Ovary (tissue), 9 donors: ENCODE results near the gene SH3GL1. TPM values are rescaled to one million over a fixed set of nuclear protein-coding genes. Genes with fewer than 3 reads are reported as not detected.

Experiments used
- DNase-seq, 5 donors: peaks; one replicate each; pipeline ENCODE4 v3.0.0-alpha.2; 2019 to 2020
- H3K27ac ChIP-seq, 2 donors: fragments of 200-600 bp; one replicate each; pipeline versions ENCODE4 v1.5.1 to v1.8.0; 2019 to 2022
- H3K27me3 ChIP-seq: fragments of 200-600 bp; one replicate; pipeline ENCODE4 v1.8.0; 2022
- H3K36me3 ChIP-seq: fragments of 200-600 bp; sonication (generic); one replicate; pipeline ENCODE4 v1.5.1; 2019
- H3K4me1 ChIP-seq: one replicate; pipeline ENCODE4 v1.8.1; 2013; ENCODE audit warnings: mild to moderate bottlenecking, moderate library complexity; ENCODE audit not compliant: insufficient read depth
- H3K4me3 ChIP-seq: fragments of 200-600 bp; sonication (generic); one replicate; pipeline ENCODE4 v1.5.1; 2017
- H3K9me3 ChIP-seq, 2 donors: fragments of 200-600 bp in 1 of 2; sonication (generic) in 1 of 2; one replicate each; pipeline versions ENCODE4 v1.5.1 to v1.8.1; 2013 to 2019; ENCODE audit warnings: mild to moderate bottlenecking in 1 of 2, moderate library complexity in 1 of 2
- CTCF ChIP-seq, 3 donors: fragments of 450-650 bp in 2 of 3; fragments of 200-600 bp in 1 of 3; IDR thresholded peaks; one replicate each; pipeline versions ENCODE4 v1.5.1 to v1.8.0; 2016 to 2022; ENCODE audit warnings: antibody characterized with exemption in 3 of 3, mild to moderate bottlenecking in 1 of 3
- EP300 ChIP-seq: sonication (generic); formaldehyde crosslinking; IDR thresholded peaks from one replicate; pipeline ENCODE4 v1.6.1; 2017; ENCODE audit warnings: antibody characterized with exemption
- POLR2A ChIP-seq: fragments of 450-650 bp; IDR thresholded peaks from one replicate; pipeline ENCODE4 v1.6.1; 2017; ENCODE audit warnings: antibody characterized with exemption, mild to moderate bottlenecking, moderate library complexity
- WGBS, 3 donors: extraction: QIAGEN DNeasy Blood & Tissue Kit in 1 of 3; methylation state at CpG; one replicate each; pipeline versions ENCODE4 v1.1.5 to v1.1.7; 2013 to 2017; 5-methylcytosine and 5-hydroxymethylcytosine counted together
- intact Hi-C, 4 donors: fragments of 100-400 bp; cut with DNase I; formaldehyde crosslinking; loops; one replicate each; pipeline versions ENCODE4 v1.11.0 to v1.15.1; 2022 to 2023
- polyA plus RNA-seq, 2 donors: library from polyadenylated mRNA; stranded (reverse); fragments of 200-250 nt in 1 of 2; fragments of 350-450 nt in 1 of 2; fragmentation: Illumina TruSeq in 1 of 2; extraction: RNeasy Lipid Tissue Mini Kit (QIAGEN cat#74804) in 1 of 2; gene quantifications; one replicate each; pipeline ENCODE4 v1.2.3, GENCODE V29; 2013 to 2014
- total RNA-seq, 7 donors: library from RNA; depleted of rRNA in 2 of 7; stranded (reverse); fragments of >200 nt in 2 of 7; fragmentation: NEBNext Ultra II Directional in 3 of 7; extraction: Animal tissue kit (Norgen Biotek cat#: 25700) in 3 of 7; gene quantifications; one replicate each; pipeline versions ENCODE4 v1.1.0 to v1.2.4, GENCODE V29; 2016 to 2023
- donor health status: DM: no; HTN: no; CAD: no; lungs with moderate emphysema.
- donor health status: DM: no; HTN: no; CAD: no.
- donor health status: Bipolar disorder and iron deficiency.
- donor health status: DM: yes; HTN: yes; CAD: no.
- donor health status: DM: no; HTN: no; CAD: no.
- donor health status: DM: yes; HTN: yes; CAD: no.

Gene SH3GL1
- total and polyA plus RNA-seq, 9 donors = 6.9 to 88.6 (median 59.9) TPM

DNA sequence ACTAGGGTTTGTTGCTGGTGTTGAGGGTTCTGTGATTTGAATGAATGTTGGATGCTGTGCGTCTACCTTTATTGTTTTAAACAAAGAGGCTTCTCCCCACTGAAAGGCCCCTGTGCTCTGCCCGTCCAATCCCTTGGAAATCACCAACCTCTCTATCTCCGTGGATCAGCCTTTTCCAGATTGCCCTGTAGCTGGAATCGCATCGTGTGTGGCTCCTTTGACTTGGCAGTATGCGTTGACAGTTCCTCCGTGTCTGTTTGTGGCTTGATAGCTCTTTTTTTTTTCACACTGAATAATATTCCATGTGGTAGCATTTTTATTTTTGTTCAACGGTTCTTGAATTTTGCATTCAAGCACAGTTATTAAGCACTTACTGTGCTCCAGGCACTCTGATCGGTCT lies 34.0 kb upstream of the SH3GL1 start:
- Histone ChIP-seq H3K4me3 (no peak overlapping the region), H3K36me3 (no peaks in the 10 kb centered on the region), H3K4me1 (no peaks in the 10 kb centered on the region), H3K27ac (no peak overlapping the region), H3K27me3 (no peaks in the 10 kb centered on the region), H3K9me3 (no peaks in the 10 kb centered on the region)
- TF ChIP-seq CTCF (IDR thresholded peaks at IDR 0.05) (no peak), EP300 (no peak), POLR2A (no peak)
- 92 to 94% (median 94%) methylated on average over 9 of the region's 9 CpGs for WGBS, 3 donors
- no peak for DNase-seq
- intact Hi-C loops = no loop called here

DNA sequence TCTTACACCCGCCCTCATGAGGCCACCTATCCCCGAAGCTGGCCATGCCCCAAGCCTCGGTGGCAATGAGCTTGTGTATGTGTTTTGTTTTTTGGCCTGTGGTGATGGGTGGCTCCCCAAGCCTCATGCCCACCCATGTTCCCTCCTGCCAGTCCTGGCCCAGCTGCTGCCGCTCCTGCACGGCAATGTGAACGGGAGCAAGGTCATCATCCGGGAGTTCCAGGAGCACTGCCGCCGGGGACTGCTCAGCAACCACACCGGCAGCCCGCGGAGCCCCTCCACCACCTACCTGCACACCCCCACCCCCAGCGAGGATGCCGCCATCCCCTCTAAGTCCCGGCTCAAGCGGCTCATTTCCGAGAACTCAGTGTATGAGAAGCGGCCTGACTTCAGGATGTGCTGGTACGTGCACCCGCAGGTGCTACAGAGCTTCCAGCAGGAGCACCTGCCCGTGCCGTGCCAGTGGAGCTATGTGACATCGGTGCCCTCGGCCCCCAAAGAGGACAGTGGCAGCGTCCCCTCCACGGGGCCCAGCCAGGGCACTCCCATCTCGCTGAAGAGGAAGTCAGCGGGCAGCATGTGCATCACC lies 32.7 kb upstream of the SH3GL1 start:
- DNase-seq = no peak
- Histone ChIP-seq H3K27me3 (no peaks in the 10 kb centered on the region), H3K27ac (no peak overlapping the region), H3K36me3 (no peaks in the 10 kb centered on the region), H3K4me3 (no peak overlapping the region), H3K9me3 (no peaks in the 10 kb centered on the region), H3K4me1 (no peaks in the 10 kb centered on the region)
- intact Hi-C loops = no loop called here
- no peak for TF ChIP-seq POLR2A
- TF ChIP-seq EP300 = no peak
- TF ChIP-seq CTCF (IDR thresholded peaks at IDR 0.05) = no peak
- WGBS, 3 donors = 92 to 94% (median 93%) methylated on average over 28 of the region's 28 CpGs

- no peak for TF ChIP-seq EP300
- TF ChIP-seq CTCF (IDR thresholded peaks at IDR 0.05) = no peak
- TF ChIP-seq POLR2A = no peak
- Histone ChIP-seq H3K36me3 (no peaks in the 10 kb centered on the region), H3K27ac (no peak overlapping the region), H3K4me1 (no peaks in the 10 kb centered on the region), H3K9me3 (no peaks in the 10 kb centered on the region), H3K4me3 (no peak overlapping the region), H3K27me3 (no peaks in the 10 kb centered on the region)
- DNase-seq = peak in 1 of 5 donors; percentile 59
- intact Hi-C loops = no loop called here
- 49 to 65% (median 50%) methylated on average over 22 to 26 of the region's 26 CpGs for WGBS, 3 donors
Observed at GRCh38 chr19:4431808-4432674, 31.7 kb upstream of the SH3GL1 start.

DNA sequence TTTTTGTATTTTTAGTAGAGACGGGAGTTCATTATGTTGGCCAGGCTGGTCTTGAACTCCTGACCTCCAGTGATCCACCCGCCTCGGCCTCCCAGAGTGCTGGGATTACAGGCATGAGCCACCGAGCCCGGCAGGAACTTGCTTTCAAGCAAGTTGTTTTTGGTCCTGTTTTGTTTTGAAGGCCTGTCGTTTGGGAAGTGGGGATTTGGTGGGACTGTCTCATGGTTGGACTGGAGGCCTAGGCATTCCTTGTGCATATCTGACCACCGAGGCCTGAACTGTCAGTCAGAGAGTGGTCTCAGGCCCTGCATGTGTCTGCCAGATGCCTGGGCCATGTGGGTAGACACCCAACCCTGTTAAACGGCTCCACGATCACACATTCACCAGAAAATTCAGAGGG lies 30.9 kb upstream of the SH3GL1 start:
- intact Hi-C loops = no loop called here
- Histone ChIP-seq H3K9me3 (no peaks in the 10 kb centered on the region), H3K36me3 (no peaks in the 10 kb centered on the region), H3K27me3 (no peaks in the 10 kb centered on the region), H3K27ac (no peak overlapping the region), H3K4me3 (no peak overlapping the region), H3K4me1 (no peaks in the 10 kb centered on the region)
- WGBS, 3 donors = 80 to 88% (median 83%) methylated on average over 9 of the region's 9 CpGs
- TF ChIP-seq POLR2A (no peak), CTCF (IDR thresholded peaks at IDR 0.05) (no peak), EP300 (no peak)
- DNase-seq = no peak
